HG02943 (cell line): Measurements from ENCODE around the gene GRIP2.

ENCODE experiments used
- ATAC-seq: cut with Tn5 transposase; IDR thresholded peaks from one replicate; pipeline ENCODE4 v1.9.1; 2021; ENCODE audit warnings: mild to moderate bottlenecking, low read depth, moderate library complexity; ENCODE audit not compliant: unreplicated experiment

Gene GRIP2

DNA sequence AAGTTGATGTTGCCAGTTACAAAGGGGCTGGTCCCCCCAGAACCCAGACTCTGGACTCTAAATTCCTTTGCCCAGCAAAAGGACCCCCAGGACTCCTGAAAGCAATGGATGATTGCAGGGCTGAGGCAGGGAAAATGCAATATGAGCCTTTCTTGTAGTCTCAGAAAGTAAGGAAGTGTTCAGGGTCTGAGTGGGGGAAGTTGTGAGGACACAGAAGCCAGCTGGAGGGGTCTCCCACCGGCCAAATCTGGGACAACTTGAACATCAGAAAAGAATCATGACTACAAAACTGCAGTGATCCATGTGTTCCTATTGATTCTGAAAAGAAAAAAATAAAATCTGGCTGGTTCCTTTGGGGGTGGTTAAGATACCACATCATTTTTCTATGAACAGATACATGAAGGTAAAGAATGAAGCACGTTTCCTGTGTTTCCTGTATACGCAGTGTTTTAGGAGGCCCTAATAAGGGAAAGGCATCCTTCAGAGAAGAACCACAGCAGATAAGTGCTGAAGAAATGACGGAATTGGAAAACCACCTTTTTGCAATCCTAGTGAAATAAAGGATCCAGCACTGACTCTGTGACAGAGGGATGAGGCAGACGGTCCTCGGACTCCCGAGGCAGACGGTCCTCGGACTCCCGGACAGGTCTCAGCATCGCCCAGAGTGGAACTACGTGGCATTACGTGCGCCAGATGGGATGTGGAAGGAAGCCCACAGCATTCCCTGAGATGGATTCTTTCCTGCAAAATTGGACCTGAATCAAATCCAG lies 22.2 kb upstream of the GRIP2 start:
- ATAC-seq = no peak

DNA sequence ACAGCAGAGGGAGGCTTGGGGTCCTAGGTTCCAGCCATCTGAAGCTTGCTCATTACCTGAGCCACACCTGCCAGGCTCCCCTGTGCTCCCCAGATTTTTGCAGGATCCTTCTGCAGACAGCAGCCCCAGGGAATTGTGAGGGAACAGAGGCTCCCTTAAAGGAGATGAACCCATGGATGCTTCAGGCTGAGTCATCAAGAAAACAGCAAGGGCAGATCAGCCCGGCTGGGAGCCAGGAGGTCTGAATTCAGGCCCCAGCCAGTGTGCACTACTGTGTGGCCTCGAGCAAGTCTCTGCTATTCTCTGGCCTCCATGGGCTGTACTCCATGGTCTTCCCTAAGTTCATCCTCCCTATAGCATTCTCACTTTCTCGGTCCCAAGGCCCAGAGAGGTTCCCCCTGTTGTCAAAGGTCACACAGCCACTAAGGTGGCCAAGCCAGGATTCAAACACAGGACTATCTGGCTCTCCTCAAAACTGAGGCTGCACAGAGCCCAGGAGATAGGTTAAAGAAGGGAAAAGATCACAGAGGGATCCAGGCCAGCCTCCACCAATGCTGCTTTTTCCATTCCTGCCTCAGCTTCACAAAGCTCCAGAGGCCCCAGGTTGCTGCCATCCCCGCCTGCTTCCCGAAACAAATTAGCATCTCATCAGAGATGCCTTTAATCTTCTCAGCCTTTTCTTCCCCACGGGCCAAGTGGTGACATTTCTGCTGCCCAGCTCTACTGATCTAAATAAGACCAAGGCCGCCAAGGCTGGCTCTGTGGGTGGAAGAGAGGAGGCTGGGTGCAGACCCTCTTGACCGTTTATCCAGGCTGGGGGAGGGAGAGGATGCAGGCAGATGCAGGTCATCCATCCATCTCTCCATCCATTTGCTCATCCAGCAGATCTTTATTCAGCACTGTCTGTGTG lies 21.2 kb upstream of the GRIP2 start:
- ATAC-seq = no peak

GRCh38 chr3:14560110-14560509 lies 20.0 kb upstream of the GRIP2 start:
- no peak for ATAC-seq

DNA sequence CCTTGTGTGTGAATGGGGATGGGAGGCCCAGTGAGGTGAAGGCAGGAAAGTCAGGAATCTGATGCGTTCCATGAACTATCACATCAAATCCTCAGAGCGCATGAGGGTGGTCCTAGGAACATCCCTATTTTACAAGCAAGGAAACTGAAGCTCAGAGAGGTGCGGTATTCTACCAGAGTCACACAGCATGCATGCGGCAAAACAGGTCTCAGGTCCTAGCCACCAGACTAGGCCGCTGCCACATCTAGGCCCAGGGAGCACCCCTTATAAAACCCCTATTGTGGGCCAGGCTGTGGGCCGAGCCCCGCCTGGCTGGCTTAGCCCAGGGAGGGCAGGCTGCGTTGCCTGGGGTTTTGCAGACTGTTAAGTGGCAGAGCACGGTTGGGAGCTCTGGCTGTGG lies 17.9 kb upstream of the GRIP2 start:
- ATAC-seq = no peak

- ATAC-seq = no peak
These were observed 15.7 kb upstream of the GRIP2 start for GRCh38 chr3:14555835-14556234.

GRCh38 chr3:14554715-14555114 lies 14.6 kb upstream of the GRIP2 start:
- ATAC-seq = no peak

GRCh38 chr3:14553871-14554270 lies 13.7 kb upstream of the GRIP2 start:
- no peak for ATAC-seq

DNA sequence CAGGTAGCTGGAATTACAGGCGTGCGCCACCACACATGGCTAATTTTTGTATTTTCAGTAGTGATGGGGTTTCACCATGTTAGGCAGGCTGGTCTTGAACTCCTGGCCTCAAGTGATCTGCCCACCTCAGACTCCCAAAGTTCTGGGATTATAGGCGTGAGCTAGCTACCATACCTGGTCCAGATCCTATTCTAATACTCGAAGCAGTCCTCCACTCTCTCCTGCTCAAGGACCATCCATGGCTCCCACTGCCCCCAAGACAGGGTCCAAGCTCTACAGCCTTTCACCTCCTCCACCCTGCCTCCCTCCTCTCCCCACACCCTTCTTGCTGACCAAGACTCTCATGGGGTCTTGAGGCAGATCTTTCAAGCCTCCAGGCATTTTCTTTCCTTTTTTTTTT lies 12.6 kb upstream of the GRIP2 start:
- no peak for ATAC-seq

- no peak for ATAC-seq
These were observed 12.0 kb upstream of the GRIP2 start for GRCh38 chr3:14552041-14552648.

GRCh38 chr3:14550651-14551611 lies 10.8 kb upstream of the GRIP2 start:
- ATAC-seq = no peak

DNA sequence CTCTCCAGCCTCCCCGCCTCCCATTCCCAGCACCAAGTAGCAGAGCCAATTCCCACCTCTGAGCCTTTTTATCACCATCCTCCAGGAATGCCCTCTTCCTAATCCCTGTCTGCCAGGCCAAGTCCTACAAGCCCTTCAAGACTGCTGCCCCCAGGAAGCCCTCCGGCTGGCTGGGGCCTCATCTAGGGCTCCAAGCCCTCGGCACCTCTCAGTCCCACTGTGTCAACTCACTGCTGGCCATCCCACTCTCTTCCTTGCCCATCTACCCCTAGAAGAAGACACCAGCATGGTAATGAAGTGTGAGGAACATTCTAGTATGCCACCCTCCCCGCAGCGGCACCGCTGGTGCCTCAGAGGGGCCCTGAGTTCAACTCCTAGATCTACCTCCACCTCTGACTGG lies 10.0 kb upstream of the GRIP2 start:
- ATAC-seq = no peak

GRCh38 chr3:14549256-14549919 lies 9.2 kb upstream of the GRIP2 start:
- no peak for ATAC-seq

DNA sequence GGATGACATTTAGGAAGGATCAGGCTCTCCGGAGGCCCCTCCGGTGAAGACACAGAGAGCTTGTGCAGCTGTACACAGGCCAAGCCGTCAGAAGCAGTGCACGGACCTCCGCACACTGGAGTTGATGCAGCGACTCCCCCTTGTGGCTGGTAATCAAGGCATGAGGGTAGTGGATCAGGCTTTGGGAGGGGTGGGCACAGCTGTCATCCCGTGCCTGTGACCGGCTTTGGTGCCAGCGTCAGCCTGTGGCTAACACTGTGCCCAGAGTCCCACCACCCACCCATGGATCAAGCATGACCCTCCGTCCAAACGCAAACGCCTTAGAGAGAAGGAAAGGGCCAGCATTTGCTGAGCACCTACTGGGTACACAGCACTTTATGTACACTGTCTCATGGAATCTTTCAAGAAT lies 8.2 kb upstream of the GRIP2 start:
- no peak for ATAC-seq

DNA sequence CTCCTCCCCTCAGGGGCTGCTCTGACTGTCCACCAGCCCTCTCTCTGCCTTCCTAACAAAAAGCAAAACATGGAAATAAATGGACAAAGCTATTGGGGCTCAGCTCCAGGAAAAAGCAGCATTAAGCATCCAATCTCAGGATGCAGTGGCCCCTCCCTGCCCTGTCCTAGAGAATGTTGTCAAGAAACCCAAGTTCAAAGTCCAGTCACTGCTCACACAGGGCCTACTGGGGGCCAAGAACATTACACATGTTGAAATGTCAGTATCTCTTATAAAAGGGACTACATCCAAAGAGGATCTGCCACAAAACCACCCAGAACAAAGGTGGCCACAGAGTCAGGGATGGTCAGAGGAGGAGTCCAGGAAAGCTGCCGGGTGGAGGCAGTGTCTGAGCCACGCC lies 7.6 kb upstream of the GRIP2 start:
- no peak for ATAC-seq

DNA sequence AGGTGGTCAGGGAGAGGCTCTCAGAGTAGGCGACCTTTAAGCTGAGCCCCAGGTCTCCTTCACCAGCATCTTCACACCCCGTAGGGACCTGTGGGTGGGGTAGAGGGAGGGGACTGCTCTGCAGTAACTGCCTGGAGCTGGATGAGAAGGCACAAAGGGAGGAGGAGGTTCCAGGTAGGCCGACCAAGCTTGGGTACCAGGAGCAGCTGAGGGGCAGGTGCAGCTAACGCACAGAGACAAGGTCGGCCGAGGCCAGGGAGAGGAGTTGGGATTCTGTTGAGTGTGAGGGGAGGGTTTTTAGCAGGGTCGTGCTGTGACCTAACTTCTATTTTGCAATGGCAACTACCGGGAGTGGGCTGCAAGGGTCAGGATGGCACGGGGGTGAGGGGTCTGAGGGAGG lies 5.9 kb upstream of the GRIP2 start:
- ATAC-seq = no peak

- ATAC-seq = no peak
These were observed 5.1 kb upstream of the GRIP2 start for GRCh38 chr3:14545251-14545635.

DNA sequence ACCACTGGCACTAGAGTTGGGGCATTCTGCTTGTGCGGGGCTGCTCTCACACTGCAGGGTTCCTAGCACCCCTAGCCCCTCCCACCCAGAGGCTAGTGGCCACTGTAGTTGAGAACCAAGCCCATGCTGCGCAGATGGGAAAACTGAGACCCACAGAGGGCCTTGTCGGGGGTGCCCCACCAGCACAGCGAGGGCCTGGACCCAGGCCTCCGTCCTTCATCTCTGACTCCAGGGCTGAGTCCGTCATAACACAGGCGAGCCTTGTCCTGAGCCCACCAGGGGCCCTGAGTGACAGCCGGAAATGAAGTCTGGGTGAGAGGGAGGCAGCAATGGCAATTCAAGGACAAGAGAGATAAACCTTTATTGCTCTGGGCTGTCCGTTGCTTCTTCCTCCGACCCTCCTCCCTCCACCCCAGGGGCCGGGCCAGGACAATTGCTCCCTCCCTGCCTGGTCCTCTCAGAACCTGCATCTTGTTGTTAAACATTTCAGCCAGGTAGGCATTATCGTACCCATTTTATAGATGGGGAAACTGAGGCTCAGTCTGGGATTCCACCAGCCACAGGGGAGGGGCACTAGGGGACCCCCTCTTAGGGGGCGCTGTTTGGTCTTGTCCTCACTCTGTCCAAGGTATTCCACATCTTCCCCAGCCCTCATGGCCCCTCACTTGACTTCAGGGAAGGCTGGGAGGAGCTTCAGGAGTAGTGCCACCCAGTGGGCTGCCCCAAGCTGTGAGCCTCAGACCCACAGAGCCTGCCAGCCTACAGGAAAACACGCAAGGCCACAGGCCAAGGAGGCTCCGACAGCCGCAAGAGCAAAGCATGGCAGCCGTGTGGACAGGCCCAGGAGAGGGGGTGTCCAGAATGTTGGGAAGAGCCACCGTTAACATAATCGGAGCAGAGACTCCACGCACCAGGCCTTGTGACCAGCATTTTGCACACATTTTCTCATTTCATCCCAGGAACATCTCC lies 4.4 kb upstream of the GRIP2 start:
- ATAC-seq = no peak

GRCh38 chr3:14543446-14543845 lies 3.3 kb upstream of the GRIP2 start:
- ATAC-seq = no peak

- ATAC-seq = no peak
These were observed 2.5 kb upstream of the GRIP2 start for GRCh38 chr3:14542656-14543055.
